Naive thymus-derived CD4-positive, alpha-beta T cell (primary cell): ENCODE data around the gene DUSP9. TPM values are rescaled to one million over a fixed set of nuclear protein-coding genes. Genes with fewer than 3 reads are reported as not detected.

Experiments used
- ATAC-seq: fragments of 150-1000 bp; cut with Tn5 transposase; 2 replicates; pipeline ENCODE4 v1.10.0; 2021; ENCODE audit warnings: mild to moderate bottlenecking, moderate library complexity
- CTCF ChIA-PET: fragments of 350-600 bp; sonication (Branson Sonifier 250); formaldehyde crosslinking; loops from one replicate; lab custom pipeline; 2021; ENCODE audit warnings: antibody characterized with exemption; lab: Charles Lee
- POLR2A ChIA-PET: fragments of 350-600 bp; sonication (Branson Sonifier 250); formaldehyde crosslinking; loops from one replicate; lab custom pipeline; 2021; ENCODE audit warnings: antibody characterized with exemption, inconsistent platforms; lab: Charles Lee
- DNase-seq, 9 donors: peaks; one replicate each; pipeline versions ENCODE4 v3.0.0 to v3.0.0-alpha.2; 2020 to 2022; ENCODE audit warnings: mixed read lengths in 1 of 9
- H3K27ac ChIP-seq: one replicate; pipeline ENCODE4 v1.7.0; 2013; ENCODE audit warnings: mild to moderate bottlenecking, low read depth, low read length, moderate library complexity
- H3K27me3 ChIP-seq, 2 donors: one replicate each; pipeline ENCODE4 v1.7.0; 2013; ENCODE audit warnings: low read length in 2 of 2, mild to moderate bottlenecking in 2 of 2, moderate library complexity in 2 of 2; ENCODE audit not compliant: control insufficient read depth in 2 of 2, insufficient read depth in 2 of 2
- H3K36me3 ChIP-seq, 3 experiments: 1 replicate in 2 of 3; 2 replicates in 1 of 3; pipeline ENCODE4 v1.7.0; 2013; ENCODE audit warnings: low read length in 3 of 3, mild to moderate bottlenecking in 3 of 3, moderate library complexity in 1 of 3; ENCODE audit not compliant: insufficient read depth in 3 of 3, control insufficient read depth in 2 of 3
- H3K4me1 ChIP-seq, 2 donors: one replicate each; pipeline ENCODE4 v1.7.0; 2013; ENCODE audit warnings: low read length in 2 of 2, mild to moderate bottlenecking in 2 of 2, moderate library complexity in 1 of 2; ENCODE audit not compliant: control insufficient read depth in 2 of 2, insufficient read depth in 2 of 2
- H3K4me3 ChIP-seq: 2 replicates; pipeline ENCODE4 v1.7.0; 2013; ENCODE audit warnings: mild to moderate bottlenecking, low read length
- H3K9me3 ChIP-seq, 3 experiments: 1 replicate in 2 of 3; 2 replicates in 1 of 3; pipeline ENCODE4 v1.7.0; 2013; ENCODE audit warnings: low read length in 3 of 3; ENCODE audit not compliant: control insufficient read depth in 2 of 3
- H3K27ac Mint-ChIP-seq, 9 donors: one replicate each; pipeline ENCODE4 v1.8.0; 2020 to 2022; ENCODE audit warnings: mixed read lengths in 9 of 9, mild to moderate bottlenecking in 8 of 9, moderate library complexity in 5 of 9, inconsistent platforms in 2 of 9
- H3K27me3 Mint-ChIP-seq, 5 donors: one replicate each; pipeline ENCODE4 v1.8.0; 2021 to 2022; ENCODE audit warnings: mixed read lengths in 5 of 5, mild to moderate bottlenecking in 1 of 5
- H3K36me3 Mint-ChIP-seq, 5 donors: one replicate each; pipeline ENCODE4 v1.8.0; 2020 to 2022; ENCODE audit warnings: mixed read lengths in 5 of 5, mild to moderate bottlenecking in 3 of 5, inconsistent platforms in 1 of 5
- H3K4me1 Mint-ChIP-seq, 7 donors: one replicate each; pipeline ENCODE4 v1.8.0; 2020 to 2022; ENCODE audit warnings: mixed read lengths in 7 of 7, mild to moderate bottlenecking in 3 of 7, inconsistent platforms in 1 of 7
- H3K4me3 Mint-ChIP-seq, 10 donors: one replicate each; pipeline ENCODE4 v1.8.0; 2020 to 2022; ENCODE audit warnings: mild to moderate bottlenecking in 10 of 10, mixed read lengths in 10 of 10, moderate library complexity in 6 of 10, inconsistent platforms in 2 of 10
- H3K9me3 Mint-ChIP-seq, 11 donors: one replicate each; pipeline ENCODE4 v1.8.0; 2020 to 2022; ENCODE audit warnings: mixed read lengths in 11 of 11, mild to moderate bottlenecking in 4 of 11, inconsistent platforms in 1 of 11, moderate library complexity in 1 of 11
- intact Hi-C, 2 donors: fragments of 100-400 bp; cut with micrococcal nuclease; formaldehyde crosslinking; loops; one replicate each; pipeline ENCODE4 v1.15.1; 2023
- polyA plus RNA-seq, 2 donors: library from polyadenylated mRNA; unstranded; fragments of 300-500 nt; fragmentation: Illumina TruSeq; gene quantifications; one replicate each; pipeline ENCODE4 v1.2.3, GENCODE V29; 2021
- total RNA-seq, 6 experiments: library from RNA in 5 of 6; stranded (reverse) in 5 of 6; gene quantifications; 1 replicate in 5 of 6; 2 replicates in 1 of 6; pipeline ENCODE4 v1.2.3 and lab custom pipeline; 2021 to 2026

Gene DUSP9
- total and polyA plus RNA-seq, 7 experiments from 2014 or later: not detected

GRCh38 chrX:153667281-153667955 lies 20.4 kb downstream of the DUSP9 start:
- CTCF ChIA-PET: interaction anchor here (0.6 to 4.2 kb wide), 13 partner anchors 10 to 725 kb away, joined by 3 to 27 read pairs (median 4); no protein-coding TSS in a partner anchor
- POLR2A ChIA-PET: interaction anchor here (1.1 kb wide), 1 partner anchor 128 kb away, joined by 3 read pairs; no protein-coding TSS in a partner anchor
- Histone ChIP-seq H3K36me3 (no peaks in the 10 kb centered on the region), H3K27me3 (no peaks in the 10 kb centered on the region), H3K4me1 (no peaks in the 10 kb centered on the region), H3K4me3 (no peak overlapping the region), H3K9me3 (no peaks in the 10 kb centered on the region), H3K27ac (no peak overlapping the region)
- peak overlapping the region in 2 of 9 donors; percentile 2 to 31 for H3K27ac Mint-ChIP-seq
- peak overlapping the region; percentile 53 to 82 (median 74) for H3K4me3 Mint-ChIP-seq
- peaks cover 0 to 4% (median 0%) of the 10 kb centered on the region in 11 donors for H3K9me3 Mint-ChIP-seq
- DNase-seq (no peak), ATAC-seq (peak; percentile 12)
- intact Hi-C loops: loop anchor here in 1 of 2 donors (1.0 to 5.0 kb wide), 2 partner anchors 113 to 725 kb away; no protein-coding TSS in a partner anchor
- H3K27me3 Mint-ChIP-seq: peaks cover 0 to 26% (median 7%) of the 10 kb centered on the region in 5 donors
- H3K4me1 Mint-ChIP-seq: peaks cover 5 to 8% (median 7%) of the 10 kb centered on the region in 7 donors
- H3K36me3 Mint-ChIP-seq: no peaks in the 10 kb centered on the region

- intact Hi-C loops: loop anchor here (1.0 to 5.0 kb wide), 9 partner anchors 57 to 727 kb away; no protein-coding TSS in a partner anchor
- Histone ChIP-seq H3K4me1 (no peaks in the 10 kb centered on the region), H3K27me3 (no peaks in the 10 kb centered on the region), H3K27ac (no peak overlapping the region), H3K9me3 (no peaks in the 10 kb centered on the region), H3K36me3 (no peaks in the 10 kb centered on the region), H3K4me3 (no peak overlapping the region)
- CTCF ChIA-PET: interaction anchor here (0.6 to 4.2 kb wide), 12 partner anchors 14 to 726 kb away, joined by 3 to 27 read pairs (median 5); no protein-coding TSS in a partner anchor
- Mint-ChIP-seq H3K27me3 (peaks cover 0 to 28% (median 7%) of the 10 kb centered on the region in 5 donors), H3K27ac (peak overlapping the region in 4 of 9 donors; percentile 2 to 51 (median 37)), H3K36me3 (no peaks in the 10 kb centered on the region), H3K9me3 (peaks cover 0 to 4% (median 0%) of the 10 kb centered on the region in 11 donors), H3K4me3 (peak overlapping the region; percentile 53 to 82 (median 74)), H3K4me1 (peaks cover 5 to 10% (median 7%) of the 10 kb centered on the region in 7 donors)
- POLR2A ChIA-PET: interaction anchor here (1.1 kb wide), 1 partner anchor 129 kb away, joined by 3 read pairs; no protein-coding TSS in a partner anchor
- ATAC-seq (peak; percentile 93), DNase-seq (peak; percentile 51 to 78 (median 65))
These were observed 21.0 kb downstream of the DUSP9 start for GRCh38 chrX:153667956-153668396.

- CTCF ChIA-PET: interaction anchor here (0.6 to 4.2 kb wide), 10 partner anchors 15 to 727 kb away, joined by 3 to 27 read pairs (median 6); no protein-coding TSS in a partner anchor
- H3K4me1 Mint-ChIP-seq: peaks cover 5 to 10% (median 7%) of the 10 kb centered on the region in 7 donors
- peaks cover 0 to 28% (median 7%) of the 10 kb centered on the region in 5 donors for H3K27me3 Mint-ChIP-seq
- H3K4me3 ChIP-seq: no peak overlapping the region
- peaks cover 0 to 4% (median 0%) of the 10 kb centered on the region in 11 donors for H3K9me3 Mint-ChIP-seq
- no peaks in the 10 kb centered on the region for H3K36me3 Mint-ChIP-seq
- ATAC-seq (no peak), DNase-seq (no peak)
- H3K4me1 ChIP-seq: no peaks in the 10 kb centered on the region
- no peaks in the 10 kb centered on the region for H3K27me3 ChIP-seq
- H3K9me3 ChIP-seq: no peaks in the 10 kb centered on the region
- H3K27ac ChIP-seq: no peak overlapping the region
- peak overlapping the region in 1 of 9 donors; percentile 51 for H3K27ac Mint-ChIP-seq
- H3K36me3 ChIP-seq: no peaks in the 10 kb centered on the region
- H3K4me3 Mint-ChIP-seq: no peak overlapping the region
- POLR2A ChIA-PET: interaction anchor here (0.5 kb wide), 1 partner anchor 70 kb away, joined by 3 read pairs; no protein-coding TSS in a partner anchor
- intact Hi-C loops: loop anchor here (1.0 to 5.0 kb wide), 9 partner anchors 58 to 727 kb away; no protein-coding TSS in a partner anchor
These were observed 21.6 kb downstream of the DUSP9 start for GRCh38 chrX:153668423-153669173.

GRCh38 chrX:153669174-153669890 lies 22.3 kb downstream of the DUSP9 start:
- peaks cover 5 to 11% (median 8%) of the 10 kb centered on the region in 7 donors for H3K4me1 Mint-ChIP-seq
- POLR2A ChIA-PET: interaction anchor here (0.5 kb wide), 1 partner anchor 71 kb away, joined by 3 read pairs; no protein-coding TSS in a partner anchor

GRCh38 chrX:153669901-153670731 lies 23.1 kb downstream of the DUSP9 start:
- Histone ChIP-seq H3K4me3 (no peak overlapping the region), H3K36me3 (no peaks in the 10 kb centered on the region), H3K9me3 (no peaks in the 10 kb centered on the region), H3K27ac (no peak overlapping the region), H3K4me1 (no peaks in the 10 kb centered on the region), H3K27me3 (no peaks in the 10 kb centered on the region)
- H3K4me1 Mint-ChIP-seq: peaks cover 5 to 14% (median 8%) of the 10 kb centered on the region in 7 donors
- no peaks in the 10 kb centered on the region for H3K36me3 Mint-ChIP-seq
- H3K4me3 Mint-ChIP-seq: no peak overlapping the region
- CTCF ChIA-PET: interaction anchor here (0.7 to 3.1 kb wide), 6 partner anchors 16 to 729 kb away, joined by 3 to 14 read pairs (median 3); no protein-coding TSS in a partner anchor
- POLR2A ChIA-PET: no interaction called here
- no peak overlapping the region for H3K27ac Mint-ChIP-seq
- DNase-seq (no peak), ATAC-seq (no peak)
- H3K9me3 Mint-ChIP-seq: no peaks in the 10 kb centered on the region
- intact Hi-C loops: loop anchor here (1.0 to 5.0 kb wide), 3 partner anchors 59 to 728 kb away; no protein-coding TSS in a partner anchor
- H3K27me3 Mint-ChIP-seq: peaks cover 7 to 33% (median 18%) of the 10 kb centered on the region in 5 donors

More at GRCh38 chrX:153669174-153669890, 22.3 kb downstream of the DUSP9 start:
- no peak overlapping the region for H3K27ac ChIP-seq
- peak; percentile 59 for ATAC-seq
- H3K9me3 ChIP-seq: no peaks in the 10 kb centered on the region
- Mint-ChIP-seq H3K27me3 (peaks cover 3 to 31% (median 11%) of the 10 kb centered on the region in 5 donors), H3K27ac (no peak overlapping the region), H3K9me3 (peaks cover 0 to 4% (median 0%) of the 10 kb centered on the region in 11 donors), H3K4me3 (no peak overlapping the region), H3K36me3 (no peaks in the 10 kb centered on the region)
- no peaks in the 10 kb centered on the region for H3K36me3 ChIP-seq
- no peak overlapping the region for H3K4me3 ChIP-seq
- peak in 5 of 9 donors; percentile 36 to 60 (median 42) for DNase-seq
- CTCF ChIA-PET: interaction anchor here (1.4 to 3.1 kb wide), 3 partner anchors 15 to 727 kb away, joined by 5 to 14 read pairs (median 9); no protein-coding TSS in a partner anchor
- H3K4me1 ChIP-seq: no peaks in the 10 kb centered on the region
- no peaks in the 10 kb centered on the region for H3K27me3 ChIP-seq
- intact Hi-C loops: loop anchor here (1.0 to 5.0 kb wide), 3 partner anchors 59 to 727 kb away; no protein-coding TSS in a partner anchor
